ENCODE data around the gene ATP8B4. TPM values are rescaled to one million over a fixed set of nuclear protein-coding genes. Genes with fewer than 3 reads are reported as not detected.
A peak's percentile ranks its signal among the peaks of the same experiment; 100 is the strongest.

The ATP8B4 gene
- total RNA-seq, 2 experiments from 2014 or later: 2.0 to 2.9 TPM

- Mint-ChIP-seq H3K36me3 (ENCODE audit: low read depth) (no peaks in the 10 kb centered on the region), H3K27me3 (ENCODE audit: low read depth) (peaks cover 18% of the 10 kb centered on the region), H3K27ac (no peak overlapping the region), H3K9me3 (peaks cover 9% of the 10 kb centered on the region), H3K4me1 (ENCODE audit: low read depth) (peaks cover 21% of the 10 kb centered on the region), H3K4me3 (no peak overlapping the region)
- no peak for DNase-seq
- intact Hi-C loops (cut with micrococcal nuclease): no loop called here
- CTCF ChIA-PET: interaction anchor here (0.5 kb wide), 1 partner anchor 57 kb away, joined by 3 read pairs; no protein-coding TSS in a partner anchor
These were observed 1.7 kb upstream of the ATP8B4 start for GRCh38 chr15:50120729-50121128.

DNA sequence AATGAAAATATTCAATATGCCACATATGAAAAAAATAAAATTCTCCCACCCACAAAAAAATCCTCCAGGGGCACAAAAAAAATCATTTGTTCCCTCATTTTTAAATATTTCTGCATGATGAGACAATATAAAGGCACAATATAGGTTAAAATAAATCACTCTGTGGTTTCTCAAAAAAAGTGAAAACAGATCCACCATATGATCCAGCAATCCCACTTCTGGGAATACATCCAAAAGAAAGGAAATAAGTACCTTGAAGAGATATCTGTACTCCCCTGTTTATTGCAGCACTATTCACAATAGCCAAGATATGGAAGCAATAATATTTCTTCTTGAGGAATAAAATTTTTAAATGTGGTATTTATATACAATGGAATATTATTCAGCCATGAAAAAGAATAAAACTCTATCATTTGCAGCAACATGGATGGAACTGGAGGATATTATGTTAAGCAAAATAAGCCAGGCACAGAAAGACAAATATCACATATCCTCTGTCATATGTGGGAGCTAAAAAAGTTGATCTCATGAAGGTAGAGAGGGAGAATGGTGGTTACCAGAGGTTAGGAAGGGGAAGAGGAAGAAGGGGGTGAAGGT, 1.5 kb downstream of the ATP8B4 start:
- H3K36me3 Mint-ChIP-seq (ENCODE audit: low read depth): no peaks in the 10 kb centered on the region

GRCh38 chr15:50116477-50116876, 2.6 kb downstream of the ATP8B4 start:
- H3K27ac Mint-ChIP-seq: no peak overlapping the region
- peak; percentile 42 for DNase-seq
- H3K9me3 Mint-ChIP-seq: peaks cover 2% of the 10 kb centered on the region
- H3K27me3 Mint-ChIP-seq (ENCODE audit: low read depth): peaks cover 27% of the 10 kb centered on the region
- CTCF ChIA-PET: no interaction called here
- H3K4me3 Mint-ChIP-seq: no peak overlapping the region
- intact Hi-C loops (cut with micrococcal nuclease): no loop called here
- H3K4me1 Mint-ChIP-seq (ENCODE audit: low read depth): peaks cover 10% of the 10 kb centered on the region
- H3K36me3 Mint-ChIP-seq (ENCODE audit: low read depth): no peaks in the 10 kb centered on the region

More for the DNA sequence above, 1.5 kb downstream of the ATP8B4 start:
- intact Hi-C loops (cut with micrococcal nuclease): loop anchor here (1.0 kb wide), 1 partner anchor 20 kb away; no protein-coding TSS in a partner anchor
- Mint-ChIP-seq H3K27ac (no peak overlapping the region), H3K27me3 (ENCODE audit: low read depth) (peaks cover 25% of the 10 kb centered on the region), H3K9me3 (peaks cover 2% of the 10 kb centered on the region), H3K4me3 (no peak overlapping the region), H3K4me1 (ENCODE audit: low read depth) (peaks cover 10% of the 10 kb centered on the region)
- CTCF ChIA-PET: interaction anchor here (0.7 kb wide), 1 partner anchor 197 kb away, joined by 3 read pairs; no protein-coding TSS in a partner anchor
- no peak for DNase-seq

GRCh38 chr15:50113992-50114780, 4.8 kb downstream of the ATP8B4 start:
- Mint-ChIP-seq H3K36me3 (ENCODE audit: low read depth) (no peaks in the 10 kb centered on the region), H3K4me1 (ENCODE audit: low read depth) (peaks cover 18% of the 10 kb centered on the region), H3K4me3 (no peak overlapping the region), H3K27ac (no peak overlapping the region), H3K9me3 (peaks cover 2% of the 10 kb centered on the region), H3K27me3 (ENCODE audit: low read depth) (peaks cover 29% of the 10 kb centered on the region)
- CTCF ChIA-PET: interaction anchor here (0.6 kb wide), 2 partner anchors 23 to 100 kb away, joined by 3 to 4 read pairs; no protein-coding TSS in a partner anchor
- intact Hi-C loops (cut with micrococcal nuclease): no loop called here
- DNase-seq: no peak

GRCh38 chr15:50113187-50113505, 5.9 kb downstream of the ATP8B4 start:
- Mint-ChIP-seq H3K36me3 (ENCODE audit: low read depth) (no peaks in the 10 kb centered on the region), H3K27me3 (ENCODE audit: low read depth) (peaks cover 21% of the 10 kb centered on the region), H3K27ac (no peak overlapping the region), H3K9me3 (peaks cover 2% of the 10 kb centered on the region), H3K4me1 (ENCODE audit: low read depth) (peaks cover 20% of the 10 kb centered on the region), H3K4me3 (no peak overlapping the region)
- DNase-seq: no peak
- intact Hi-C loops (cut with micrococcal nuclease): no loop called here
- CTCF ChIA-PET: interaction anchor here (0.6 kb wide), 1 partner anchor 1147 kb away, joined by 3 read pairs; no protein-coding TSS in a partner anchor

DNA sequence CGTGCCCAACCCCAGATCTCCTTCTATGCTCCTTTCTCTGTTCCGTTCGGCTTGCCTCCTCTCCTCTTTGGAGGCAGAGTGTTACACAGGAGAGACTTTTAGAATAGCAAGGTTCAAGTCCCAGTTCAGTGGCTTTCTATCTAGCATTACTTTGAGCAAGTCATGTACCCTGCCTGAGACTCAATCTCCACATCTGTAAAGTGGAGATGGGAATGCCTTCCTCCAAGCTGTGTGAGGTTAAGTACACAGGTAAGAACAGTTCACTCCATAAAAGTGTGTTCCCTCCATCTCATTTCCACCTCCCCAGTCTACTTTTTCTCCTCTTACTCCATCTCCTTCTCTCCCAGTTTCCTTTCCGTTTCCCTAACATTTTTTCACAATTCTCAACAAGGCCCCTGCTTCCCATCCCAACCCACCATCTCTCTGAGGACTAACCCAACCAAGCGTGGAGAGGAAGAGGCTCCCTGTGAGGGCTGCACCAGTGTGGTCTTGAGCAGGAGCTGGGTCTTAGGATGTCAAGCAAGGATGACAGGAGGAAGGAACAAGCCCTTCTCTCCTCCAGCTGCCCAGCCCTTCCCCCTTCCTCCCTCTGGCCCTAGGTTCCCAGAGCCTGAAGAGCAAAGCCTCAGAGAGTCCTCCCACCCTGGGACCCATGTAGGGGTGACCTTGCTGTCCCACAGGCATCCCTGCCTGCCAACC, 6.4 kb downstream of the ATP8B4 start:
- Mint-ChIP-seq H3K4me3 (no peak overlapping the region), H3K36me3 (ENCODE audit: low read depth) (no peaks in the 10 kb centered on the region), H3K27ac (no peak overlapping the region), H3K9me3 (no peaks in the 10 kb centered on the region), H3K4me1 (ENCODE audit: low read depth) (peaks cover 25% of the 10 kb centered on the region), H3K27me3 (ENCODE audit: low read depth) (peaks cover 18% of the 10 kb centered on the region)
- DNase-seq: no peak
- CTCF ChIA-PET: no interaction called here
- intact Hi-C loops (cut with micrococcal nuclease): no loop called here

GRCh38 chr15:50110285-50110684, 8.7 kb downstream of the ATP8B4 start:
- no peak overlapping the region for H3K27ac Mint-ChIP-seq
- no peaks in the 10 kb centered on the region for H3K36me3 Mint-ChIP-seq (ENCODE audit: low read depth)
- intact Hi-C loops (cut with micrococcal nuclease): no loop called here
- DNase-seq: no peak
- CTCF ChIA-PET: interaction anchor here (0.7 to 2.0 kb wide), 4 partner anchors 8 to 228 kb away, joined by 4 read pairs; partner anchors contain the start of gene ATP8B4
- no peaks in the 10 kb centered on the region for H3K9me3 Mint-ChIP-seq
- H3K4me1 Mint-ChIP-seq (ENCODE audit: low read depth): peaks cover 33% of the 10 kb centered on the region
- H3K4me3 Mint-ChIP-seq: no peak overlapping the region
- peaks cover 9% of the 10 kb centered on the region for H3K27me3 Mint-ChIP-seq (ENCODE audit: low read depth)

GRCh38 chr15:50109076-50109987, 9.7 kb downstream of the ATP8B4 start:
- H3K4me3 Mint-ChIP-seq: no peak overlapping the region
- CTCF ChIA-PET: interaction anchor here (1.7 to 2.0 kb wide), 2 partner anchors 9 to 26 kb away, joined by 4 read pairs; partner anchors contain the start of gene ATP8B4
- H3K4me1 Mint-ChIP-seq (ENCODE audit: low read depth): peaks cover 33% of the 10 kb centered on the region
- H3K9me3 Mint-ChIP-seq: no peaks in the 10 kb centered on the region
- DNase-seq: no peak
- H3K36me3 Mint-ChIP-seq (ENCODE audit: low read depth): no peaks in the 10 kb centered on the region
- H3K27me3 Mint-ChIP-seq (ENCODE audit: low read depth): peaks cover 6% of the 10 kb centered on the region
- no peak overlapping the region for H3K27ac Mint-ChIP-seq
- intact Hi-C loops (cut with micrococcal nuclease): no loop called here

DNA sequence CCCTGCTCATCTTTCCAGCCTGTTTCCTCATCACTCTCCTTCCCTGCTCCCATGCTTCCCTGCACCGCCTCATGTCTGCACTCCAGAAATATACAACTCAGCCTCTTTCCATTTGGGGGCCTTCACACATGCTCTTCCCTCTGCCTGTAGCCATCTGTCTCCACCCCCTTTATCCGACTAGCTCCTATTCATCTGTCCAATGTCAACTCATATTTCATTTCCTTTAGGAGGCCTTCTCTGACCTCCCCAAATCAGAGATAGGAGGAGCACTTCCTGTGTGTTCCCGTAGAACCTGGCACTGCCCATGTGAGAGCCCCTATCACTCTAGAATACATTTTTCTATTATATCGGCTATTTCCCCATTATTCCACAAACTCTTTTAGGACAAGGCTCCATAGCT, 10.6 kb downstream of the ATP8B4 start:
- H3K36me3 Mint-ChIP-seq (ENCODE audit: low read depth): no peaks in the 10 kb centered on the region
- DNase-seq: no peak
- H3K9me3 Mint-ChIP-seq: no peaks in the 10 kb centered on the region
- peaks cover 6% of the 10 kb centered on the region for H3K27me3 Mint-ChIP-seq (ENCODE audit: low read depth)
- intact Hi-C loops (cut with micrococcal nuclease): no loop called here
- CTCF ChIA-PET: interaction anchor here (0.8 kb wide), 1 partner anchor 37 kb away, joined by 5 read pairs; no protein-coding TSS in a partner anchor
- peaks cover 33% of the 10 kb centered on the region for H3K4me1 Mint-ChIP-seq (ENCODE audit: low read depth)
- H3K27ac Mint-ChIP-seq: no peak overlapping the region
- H3K4me3 Mint-ChIP-seq: no peak overlapping the region

DNA sequence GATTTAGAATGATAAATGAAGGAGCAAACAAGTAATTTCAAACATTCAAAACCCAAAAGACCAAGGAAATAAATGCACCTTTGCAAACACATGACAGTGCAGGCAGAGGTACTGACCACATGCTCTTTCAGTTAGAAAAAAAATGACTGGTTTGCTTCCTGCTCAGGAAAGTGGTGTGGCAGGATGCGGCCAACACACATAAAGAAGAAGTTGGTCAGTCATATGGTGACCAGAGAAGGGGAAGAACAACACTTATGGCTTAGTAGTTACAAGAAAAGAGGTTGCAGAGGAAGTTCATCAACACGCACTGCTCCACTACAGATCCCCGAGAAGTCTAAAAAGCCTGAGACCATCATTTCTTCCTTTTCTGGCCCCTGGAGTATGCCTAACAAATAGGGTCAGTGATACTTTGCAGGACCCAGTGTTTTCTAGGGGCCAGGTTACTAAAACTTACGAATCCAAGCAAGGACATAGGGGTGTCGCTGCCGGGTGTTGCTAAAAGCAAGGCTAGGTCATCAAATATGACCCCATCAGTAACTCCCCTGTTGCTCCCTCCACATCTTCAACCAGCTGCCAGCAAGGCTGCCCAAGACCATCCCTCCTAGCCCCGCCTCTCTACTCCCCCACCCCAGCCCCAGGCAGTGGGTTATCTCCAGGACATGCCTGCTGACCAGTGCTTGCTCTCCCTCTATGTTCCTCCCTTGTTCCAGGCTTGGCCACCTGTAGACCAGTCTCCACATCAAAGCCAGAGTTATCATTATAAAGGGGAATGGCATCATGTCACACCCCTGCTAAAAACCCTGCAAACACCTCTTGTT, 11.2 kb downstream of the ATP8B4 start:
- Mint-ChIP-seq H3K27ac (no peak overlapping the region), H3K36me3 (ENCODE audit: low read depth) (no peaks in the 10 kb centered on the region), H3K27me3 (ENCODE audit: low read depth) (peaks cover 4% of the 10 kb centered on the region), H3K4me3 (no peak overlapping the region), H3K4me1 (ENCODE audit: low read depth) (peaks cover 33% of the 10 kb centered on the region), H3K9me3 (no peaks in the 10 kb centered on the region)
- peak; percentile 26 for DNase-seq
- CTCF ChIA-PET: interaction anchor here (0.8 kb wide), 1 partner anchor 38 kb away, joined by 5 read pairs; no protein-coding TSS in a partner anchor
- intact Hi-C loops (cut with micrococcal nuclease): loop anchor here (2.0 kb wide), 1 partner anchor 27 kb away; no protein-coding TSS in a partner anchor

DNA sequence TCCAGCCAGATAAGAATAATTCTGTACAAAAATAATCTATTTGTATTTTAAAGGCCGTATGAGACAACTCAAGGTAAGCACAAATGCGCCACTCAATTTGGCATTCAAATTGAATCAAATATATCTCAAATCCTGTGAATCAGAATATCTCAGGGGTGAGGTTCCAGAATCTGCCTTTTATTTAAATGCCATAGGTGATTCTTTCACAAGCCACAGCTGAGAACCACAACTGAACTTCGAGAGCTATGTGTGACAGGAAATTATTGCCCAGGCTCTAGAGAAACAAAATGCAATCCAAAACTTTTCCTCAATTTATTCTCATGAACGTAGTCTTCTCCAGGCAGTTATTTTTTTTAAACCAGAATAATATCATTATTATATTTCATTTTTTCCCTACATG, 11.9 kb downstream of the ATP8B4 start:
- no peak for DNase-seq
- intact Hi-C loops (cut with micrococcal nuclease): loop anchor here (2.0 kb wide), 1 partner anchor 28 kb away; no protein-coding TSS in a partner anchor
- no peak overlapping the region for H3K27ac Mint-ChIP-seq
- CTCF ChIA-PET: no interaction called here
- peaks cover 7% of the 10 kb centered on the region for H3K27me3 Mint-ChIP-seq (ENCODE audit: low read depth)
- peaks cover 33% of the 10 kb centered on the region for H3K4me1 Mint-ChIP-seq (ENCODE audit: low read depth)
- no peak overlapping the region for H3K4me3 Mint-ChIP-seq
- no peaks in the 10 kb centered on the region for H3K9me3 Mint-ChIP-seq
- H3K36me3 Mint-ChIP-seq (ENCODE audit: low read depth): no peaks in the 10 kb centered on the region

Data from activated naive CD4-positive, alpha-beta T cell treated with anti-CD3 and anti-CD28 coated beads for 36 hours (primary cell).